Measurements from ENCODE around the gene CD7. TPM values are rescaled to one million over a fixed set of nuclear protein-coding genes. Genes with fewer than 3 reads are reported as not detected.
A peak's percentile ranks its signal among the peaks of the same experiment; 100 is the strongest.

CD7 gene
- total RNA-seq, 1 experiment from 2014 or later: 0.74 TPM

DNA sequence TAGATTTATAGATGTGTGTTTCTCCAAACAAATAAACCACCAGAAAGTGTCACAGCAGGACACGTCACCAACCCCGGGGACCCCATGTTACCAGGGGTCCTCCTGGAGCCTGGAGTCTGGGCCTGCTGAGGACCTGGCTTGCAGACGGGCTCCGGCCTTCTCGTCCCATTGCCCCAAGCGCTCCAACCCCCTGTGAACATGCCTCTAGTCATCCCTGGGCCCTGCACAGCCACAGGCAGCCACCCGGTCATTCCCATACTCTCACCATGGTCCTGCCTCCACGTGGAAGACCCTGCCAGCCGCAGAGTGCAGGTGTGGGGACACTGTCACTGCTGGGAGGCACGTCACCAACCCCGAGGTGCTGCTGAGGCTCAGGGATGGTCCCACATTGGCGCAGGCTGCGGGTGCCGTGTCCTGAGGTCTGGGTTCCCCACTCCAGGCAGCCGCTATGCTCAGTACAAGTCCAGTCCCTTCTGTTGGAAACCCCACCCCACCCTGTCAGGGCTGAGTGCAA, 11.6 kb upstream of the CD7 start (continued):
- TF ChIP-seq ZNF121 (CRISPR knock-in tag; IDR thresholded peaks at IDR 0.05) (no peak), GRHL2 (CRISPR knock-in tag; IDR thresholded peaks at IDR 0.05; ENCODE audit: insufficient replicate concordance, severe bottlenecking) (no peak), ETV6 (CRISPR knock-in tag; IDR thresholded peaks at IDR 0.05) (no peak), TP53 (CRISPR knock-in tag; IDR thresholded peaks at IDR 0.05) (no peak)
- TF ChIP-seq, protein P1, sequence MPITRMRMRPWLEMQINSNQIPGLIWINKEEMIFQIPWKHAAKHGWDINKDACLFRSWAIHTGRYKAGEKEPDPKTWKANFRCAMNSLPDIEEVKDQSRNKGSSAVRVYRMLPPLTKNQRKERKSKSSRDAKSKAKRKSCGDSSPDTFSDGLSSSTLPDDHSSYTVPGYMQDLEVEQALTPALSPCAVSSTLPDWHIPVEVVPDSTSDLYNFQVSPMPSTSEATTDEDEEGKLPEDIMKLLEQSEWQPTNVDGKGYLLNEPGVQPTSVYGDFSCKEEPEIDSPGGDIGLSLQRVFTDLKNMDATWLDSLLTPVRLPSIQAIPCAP (CRISPR knock-in tag; IDR thresholded peaks at IDR 0.05): no peak
- TF ChIP-seq, protein P2, sequence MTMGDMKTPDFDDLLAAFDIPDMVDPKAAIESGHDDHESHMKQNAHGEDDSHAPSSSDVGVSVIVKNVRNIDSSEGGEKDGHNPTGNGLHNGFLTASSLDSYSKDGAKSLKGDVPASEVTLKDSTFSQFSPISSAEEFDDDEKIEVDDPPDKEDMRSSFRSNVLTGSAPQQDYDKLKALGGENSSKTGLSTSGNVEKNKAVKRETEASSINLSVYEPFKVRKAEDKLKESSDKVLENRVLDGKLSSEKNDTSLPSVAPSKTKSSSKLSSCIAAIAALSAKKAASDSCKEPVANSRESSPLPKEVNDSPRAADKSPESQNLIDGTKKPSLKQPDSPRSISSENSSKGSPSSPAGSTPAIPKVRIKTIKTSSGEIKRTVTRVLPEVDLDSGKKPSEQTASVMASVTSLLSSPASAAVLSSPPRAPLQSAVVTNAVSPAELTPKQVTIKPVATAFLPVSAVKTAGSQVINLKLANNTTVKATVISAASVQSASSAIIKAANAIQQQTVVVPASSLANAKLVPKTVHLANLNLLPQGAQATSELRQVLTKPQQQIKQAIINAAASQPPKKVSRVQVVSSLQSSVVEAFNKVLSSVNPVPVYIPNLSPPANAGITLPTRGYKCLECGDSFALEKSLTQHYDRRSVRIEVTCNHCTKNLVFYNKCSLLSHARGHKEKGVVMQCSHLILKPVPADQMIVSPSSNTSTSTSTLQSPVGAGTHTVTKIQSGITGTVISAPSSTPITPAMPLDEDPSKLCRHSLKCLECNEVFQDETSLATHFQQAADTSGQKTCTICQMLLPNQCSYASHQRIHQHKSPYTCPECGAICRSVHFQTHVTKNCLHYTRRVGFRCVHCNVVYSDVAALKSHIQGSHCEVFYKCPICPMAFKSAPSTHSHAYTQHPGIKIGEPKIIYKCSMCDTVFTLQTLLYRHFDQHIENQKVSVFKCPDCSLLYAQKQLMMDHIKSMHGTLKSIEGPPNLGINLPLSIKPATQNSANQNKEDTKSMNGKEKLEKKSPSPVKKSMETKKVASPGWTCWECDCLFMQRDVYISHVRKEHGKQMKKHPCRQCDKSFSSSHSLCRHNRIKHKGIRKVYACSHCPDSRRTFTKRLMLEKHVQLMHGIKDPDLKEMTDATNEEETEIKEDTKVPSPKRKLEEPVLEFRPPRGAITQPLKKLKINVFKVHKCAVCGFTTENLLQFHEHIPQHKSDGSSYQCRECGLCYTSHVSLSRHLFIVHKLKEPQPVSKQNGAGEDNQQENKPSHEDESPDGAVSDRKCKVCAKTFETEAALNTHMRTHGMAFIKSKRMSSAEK (CRISPR knock-in tag; IDR thresholded peaks at IDR 0.05; ENCODE audit: borderline replicate concordance): no peak

GRCh38 chr17:82328141-82328993, 11.0 kb upstream of the CD7 start:
- no peak overlapping the region for H3K27ac Mint-ChIP-seq
- peaks cover 12% of the 10 kb centered on the region for H3K4me1 Mint-ChIP-seq
- POLR2A ChIA-PET: no interaction called here
- no peak for ATAC-seq
- TF ChIP-seq GABPB1 (CRISPR knock-in tag; IDR thresholded peaks at IDR 0.05) (0 out of 2 replicates have a peak, but pooled peaks have one; percentile 22), E2F5 (CRISPR knock-in tag; IDR thresholded peaks at IDR 0.05) (no peak)
- H3K36me3 Mint-ChIP-seq: no peaks in the 10 kb centered on the region
- peaks cover 29% of the 10 kb centered on the region for H3K27me3 Mint-ChIP-seq (ENCODE audit: low read depth)
- DNase-seq (ENCODE audit: low spot score): no peak
- CTCF ChIA-PET: interaction anchor here (1.5 to 1.7 kb wide), 2 partner anchors 8 to 92 kb away, joined by 5 to 8 read pairs; no protein-coding TSS in a partner anchor
- H3K4me3 Mint-ChIP-seq: no peak overlapping the region
- no peaks in the 10 kb centered on the region for H3K9me3 Mint-ChIP-seq

DNA sequence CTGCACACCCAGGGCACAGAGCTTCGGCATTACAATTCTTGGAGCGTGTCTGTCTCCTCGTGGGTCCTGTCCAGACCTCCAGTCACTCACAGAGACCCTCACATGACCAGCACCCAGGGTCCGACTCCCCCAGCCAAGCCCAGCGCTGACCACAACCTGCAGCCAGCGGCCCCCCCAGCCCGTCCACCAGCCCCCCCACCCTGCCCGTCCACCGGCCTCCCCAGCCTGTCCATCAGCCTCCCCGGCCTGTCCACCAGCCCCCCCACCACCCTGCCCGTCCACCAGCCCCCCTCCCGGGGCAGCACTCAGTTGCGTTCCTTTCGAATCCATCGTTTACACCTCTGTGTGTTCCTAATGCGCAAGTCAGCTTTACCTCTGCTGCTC, 10.3 kb upstream of the CD7 start:
- H3K4me1 Mint-ChIP-seq: peaks cover 8% of the 10 kb centered on the region
- H3K36me3 Mint-ChIP-seq: no peaks in the 10 kb centered on the region
- ChIA-PET POLR2A (no interaction called here), CTCF (interaction anchor here (0.7 to 1.7 kb wide), 3 partner anchors 9 to 122 kb away, joined by 4 to 8 read pairs (median 5); no protein-coding TSS in a partner anchor)
- H3K27ac Mint-ChIP-seq: no peak overlapping the region
- H3K4me3 Mint-ChIP-seq: no peak overlapping the region
- ATAC-seq (no peak), DNase-seq (ENCODE audit: low spot score) (no peak)
- no peaks in the 10 kb centered on the region for H3K9me3 Mint-ChIP-seq
- H3K27me3 Mint-ChIP-seq (ENCODE audit: low read depth): peaks cover 23% of the 10 kb centered on the region
- TF ChIP-seq SOX15 (CRISPR knock-in tag; IDR thresholded peaks at IDR 0.05) (no peak), NFATC4 (CRISPR knock-in tag; IDR thresholded peaks at IDR 0.05) (no peak), FOXJ3 (CRISPR knock-in tag; IDR thresholded peaks at IDR 0.05; ENCODE audit: borderline replicate concordance) (no peak), EMX1 (CRISPR knock-in tag; IDR thresholded peaks at IDR 0.05) (no peak), JAZF1 (CRISPR knock-in tag; IDR thresholded peaks at IDR 0.05) (no peak), ZNF416 (CRISPR knock-in tag; IDR thresholded peaks at IDR 0.05) (no peak), AR (CRISPR knock-in tag; IDR thresholded peaks at IDR 0.05) (no peak), ZNF281 (CRISPR knock-in tag; IDR thresholded peaks at IDR 0.05) (no peak), ZNF121 (CRISPR knock-in tag; IDR thresholded peaks at IDR 0.05) (no peak), CREM (CRISPR knock-in tag; IDR thresholded peaks at IDR 0.05) (no peak)
- TF ChIP-seq, protein P3, sequence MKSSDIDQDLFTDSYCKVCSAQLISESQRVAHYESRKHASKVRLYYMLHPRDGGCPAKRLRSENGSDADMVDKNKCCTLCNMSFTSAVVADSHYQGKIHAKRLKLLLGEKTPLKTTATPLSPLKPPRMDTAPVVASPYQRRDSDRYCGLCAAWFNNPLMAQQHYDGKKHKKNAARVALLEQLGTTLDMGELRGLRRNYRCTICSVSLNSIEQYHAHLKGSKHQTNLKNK (CRISPR knock-in tag; IDR thresholded peaks at IDR 0.05): no peak
- TF ChIP-seq, protein P4, sequence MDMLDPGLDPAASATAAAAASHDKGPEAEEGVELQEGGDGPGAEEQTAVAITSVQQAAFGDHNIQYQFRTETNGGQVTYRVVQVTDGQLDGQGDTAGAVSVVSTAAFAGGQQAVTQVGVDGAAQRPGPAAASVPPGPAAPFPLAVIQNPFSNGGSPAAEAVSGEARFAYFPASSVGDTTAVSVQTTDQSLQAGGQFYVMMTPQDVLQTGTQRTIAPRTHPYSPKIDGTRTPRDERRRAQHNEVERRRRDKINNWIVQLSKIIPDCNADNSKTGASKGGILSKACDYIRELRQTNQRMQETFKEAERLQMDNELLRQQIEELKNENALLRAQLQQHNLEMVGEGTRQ (CRISPR knock-in tag; IDR thresholded peaks at IDR 0.05): no peak

Measured in WTC11 (cell line).